SHP77 treated with DMSO at 0.1 percent for 48 hours (cell line): ENCODE data around the gene EMB.
"Not testable (repeated sequence)": the region's sequence is repeated elsewhere in the genome, so short reads cannot be mapped to it uniquely, and the experiment has no call there.

Experiments used
- DNase-seq: peaks from one replicate; lab custom pipeline; 2025; lab: John Stamatoyannopoulos, UW

Gene EMB

DNA sequence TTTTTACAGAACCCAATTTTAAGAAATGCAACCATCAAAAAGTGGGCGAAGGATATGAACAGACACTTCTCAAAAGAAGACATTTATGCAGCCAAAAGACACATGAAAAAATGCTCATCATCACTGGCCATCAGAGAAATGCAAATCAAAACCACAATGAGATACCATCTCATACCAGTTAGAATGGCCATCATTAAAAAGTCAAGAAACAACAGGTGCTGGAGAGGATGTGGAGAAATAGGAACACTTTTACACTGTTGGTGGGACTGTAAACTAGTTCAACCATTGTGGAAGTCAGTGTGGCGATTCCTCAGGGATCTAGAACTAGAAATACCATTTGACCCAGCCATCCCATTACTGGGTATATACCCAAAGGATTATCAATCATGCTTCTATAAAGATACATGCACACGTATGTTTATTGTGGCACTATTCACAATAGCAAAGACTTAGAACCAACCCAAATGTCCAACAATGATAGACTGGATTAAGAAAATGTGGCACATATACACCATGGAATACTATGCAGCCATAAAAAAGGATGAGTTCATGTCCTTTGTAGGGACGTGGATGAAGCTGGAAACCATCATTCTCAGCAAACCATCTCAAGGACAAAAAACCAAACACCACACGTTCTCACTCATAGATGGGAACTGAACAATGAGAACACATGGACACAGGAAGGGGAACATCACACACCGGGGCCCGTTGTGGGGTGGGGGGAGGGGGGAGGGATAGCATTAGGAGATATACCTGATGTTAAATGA, 19.7 kb downstream of the EMB start:
- DNase-seq: not testable (repeated sequence)

DNA sequence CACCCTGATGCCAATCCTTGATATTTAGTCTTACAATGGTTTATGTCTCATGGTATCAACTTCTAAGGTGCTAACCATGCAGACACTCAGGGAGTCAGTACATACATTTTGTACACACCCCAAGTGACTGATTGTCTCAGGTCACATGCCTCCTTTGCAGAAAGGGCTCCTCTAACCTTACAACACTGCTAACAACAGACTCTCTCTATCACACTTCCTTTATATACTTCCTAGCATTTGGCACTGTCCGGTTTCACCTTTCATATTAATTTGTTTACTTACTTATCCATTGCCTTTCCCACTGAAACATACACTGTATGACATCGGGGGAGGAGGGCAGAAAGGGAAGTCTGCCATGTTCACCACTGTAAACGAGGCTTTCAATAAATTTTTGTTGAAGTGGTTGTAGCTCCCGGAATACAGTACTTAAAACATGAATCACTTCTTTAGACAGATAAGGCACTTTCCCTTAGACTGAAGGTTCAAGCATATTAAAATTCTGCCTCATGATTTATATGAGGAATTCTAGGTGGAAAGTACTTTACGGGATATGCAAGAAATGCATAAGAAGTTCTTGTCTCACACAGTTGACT, 20.6 kb downstream of the EMB start:
- DNase-seq: no peak

- DNase-seq: not testable (repeated sequence)
Measured at GRCh38 chr5:50419656-50420055, 21.4 kb downstream of the EMB start.

DNA sequence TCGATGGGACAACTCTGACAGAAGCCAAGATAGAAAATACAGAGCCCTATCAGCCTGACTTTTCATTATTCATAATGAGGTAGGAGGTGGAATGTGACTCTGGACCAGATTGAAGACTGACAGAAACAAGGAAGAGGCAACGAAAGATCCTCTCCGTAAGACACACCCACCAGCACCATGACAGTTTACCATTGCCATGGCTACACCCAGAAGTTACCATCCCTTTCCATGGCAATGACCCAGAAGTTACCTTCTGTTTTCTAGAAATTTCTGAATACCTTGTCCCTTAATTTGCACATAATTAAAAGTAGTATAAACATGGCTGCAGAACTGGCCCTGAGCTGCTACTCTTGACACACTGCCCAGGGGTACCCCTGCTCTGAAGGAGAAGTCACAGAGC, 24.5 kb downstream of the EMB start:
- DNase-seq: not testable (repeated sequence)

GRCh38 chr5:50415912-50416311, 25.2 kb downstream of the EMB start:
- DNase-seq: no peak

- not testable (repeated sequence) for DNase-seq
Measured at GRCh38 chr5:50410932-50411331, 30.2 kb downstream of the EMB start.

DNA sequence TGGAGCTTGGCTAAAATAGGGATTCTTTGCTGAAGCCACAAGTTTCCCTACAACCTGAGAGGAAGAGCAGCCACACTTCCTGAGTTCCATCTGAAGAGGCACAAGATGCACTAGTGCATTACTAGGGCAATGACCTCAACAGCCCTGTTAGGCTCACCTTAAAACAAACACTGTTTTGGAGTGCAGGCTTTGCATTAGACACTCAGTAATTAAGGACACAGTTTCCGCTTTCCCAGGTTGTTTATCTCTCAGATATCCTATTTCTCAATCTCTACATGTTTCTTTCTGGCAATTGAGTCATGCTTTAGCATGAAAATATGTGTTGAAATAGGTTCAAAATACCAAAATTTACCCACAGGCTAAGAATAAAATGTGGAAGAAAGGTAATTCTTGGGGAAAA, 34.2 kb downstream of the EMB start:
- no peak for DNase-seq

DNA sequence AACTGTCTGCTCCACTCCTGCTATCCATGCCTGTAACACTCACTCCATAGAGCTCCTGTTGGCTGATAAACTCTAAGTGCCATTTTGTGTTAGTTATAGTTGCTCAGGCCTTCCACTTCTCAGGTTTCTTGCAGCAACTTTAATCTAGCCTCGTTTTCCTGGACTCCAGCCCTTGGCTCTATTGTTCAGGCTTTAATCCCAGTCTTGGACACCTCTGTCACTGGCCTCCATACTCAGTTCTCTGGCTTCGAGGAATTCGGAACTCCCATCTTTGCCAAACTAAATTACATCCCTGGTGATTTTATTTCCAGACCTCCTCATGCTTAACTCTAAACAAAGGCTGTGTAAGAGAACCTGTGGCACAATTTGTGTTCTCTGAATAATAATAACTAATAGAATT, 39.8 kb downstream of the EMB start:
- DNase-seq: no peak

DNA sequence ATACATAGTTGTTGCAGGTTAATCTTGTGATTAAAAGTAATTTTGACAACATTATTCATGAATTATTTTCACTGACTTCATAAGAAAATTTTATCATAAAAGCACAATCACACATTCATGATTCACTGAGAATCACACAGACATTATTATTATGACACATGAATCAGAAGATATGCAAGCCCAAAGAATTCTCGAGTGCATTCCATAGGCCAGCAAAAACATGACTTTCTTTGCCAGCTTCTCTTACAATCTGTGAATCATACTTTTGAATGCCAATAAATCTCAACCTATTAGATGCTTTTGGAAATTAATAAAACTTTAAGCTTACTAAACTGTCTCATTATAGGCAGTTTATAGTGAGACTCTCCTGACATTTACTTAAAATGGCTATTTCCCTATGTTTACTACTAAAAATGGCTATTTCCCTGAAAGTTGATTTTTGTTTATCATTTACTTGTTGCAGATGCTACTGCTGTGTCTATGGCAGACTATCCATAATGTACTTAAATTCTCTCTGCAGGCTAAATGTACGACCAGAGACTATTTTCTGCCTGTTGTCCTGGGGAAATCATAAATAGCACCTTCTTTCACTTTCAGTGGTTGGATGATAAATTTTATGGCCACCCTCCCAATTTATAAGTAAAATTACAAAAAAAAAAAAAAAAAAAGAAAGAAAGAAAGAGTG, 47.0 kb downstream of the EMB start:
- not testable (repeated sequence) for DNase-seq

DNA sequence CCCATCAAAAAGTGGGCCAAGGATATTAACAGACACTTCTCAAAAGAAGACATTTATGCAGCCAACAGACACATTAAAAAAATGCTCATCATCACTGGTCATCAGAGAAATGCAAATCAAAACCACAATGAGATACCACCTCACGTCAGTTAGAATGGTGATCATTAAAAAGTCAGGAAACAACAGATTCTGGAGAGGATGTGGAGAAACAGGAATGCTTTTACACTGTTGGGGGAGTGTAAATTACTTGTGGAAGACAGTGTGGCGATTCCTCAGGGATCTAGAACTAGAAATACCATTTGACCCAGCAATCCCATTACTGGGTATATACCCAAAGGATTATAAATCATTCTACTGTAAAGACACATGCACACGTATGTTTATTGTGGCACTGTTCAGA, 48.8 kb downstream of the EMB start:
- DNase-seq: not testable (repeated sequence)

DNA sequence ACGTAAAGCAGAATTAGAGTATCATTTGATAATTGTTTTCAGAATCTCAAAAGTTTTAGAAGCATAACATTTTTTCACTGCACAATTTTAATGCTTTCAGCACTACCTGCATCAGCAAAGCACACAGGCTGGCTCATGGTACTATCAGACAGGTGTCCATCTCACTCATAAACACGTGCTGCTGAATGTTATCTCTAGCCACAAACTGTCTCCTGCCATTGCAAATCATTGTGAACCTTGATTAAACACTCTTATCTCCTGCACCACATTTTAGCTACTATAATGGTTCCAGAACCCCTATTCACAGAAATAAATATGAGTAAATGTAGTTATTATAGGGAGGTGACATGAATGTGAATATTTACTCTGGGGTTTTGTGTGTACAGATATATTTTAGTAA, 56.7 kb downstream of the EMB start:
- DNase-seq: not testable (repeated sequence)

DNA sequence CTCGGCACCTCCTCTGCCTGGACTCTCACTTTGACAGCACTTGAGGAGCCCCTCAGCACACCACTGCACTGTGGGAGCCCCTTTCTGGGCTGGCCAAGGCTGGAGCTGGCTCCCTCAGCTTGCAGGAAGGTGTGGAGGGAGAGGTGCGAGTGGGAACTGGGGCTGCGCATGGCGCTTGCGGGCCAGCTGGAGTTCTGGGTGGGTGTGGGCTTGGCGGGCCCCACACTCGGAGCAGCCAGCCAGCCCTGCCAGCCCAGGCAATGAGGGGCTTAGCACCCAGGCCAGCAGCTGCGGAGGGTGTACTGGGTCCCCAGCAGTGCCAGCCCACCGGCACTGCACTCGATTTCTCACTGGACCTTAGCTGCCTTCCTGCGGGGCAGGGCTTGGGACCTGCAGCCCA, 64.4 kb downstream of the EMB start:
- not testable (repeated sequence) for DNase-seq

- DNase-seq: not testable (repeated sequence)
Measured at GRCh38 chr5:50369287-50370033, 71.6 kb downstream of the EMB start.

DNA sequence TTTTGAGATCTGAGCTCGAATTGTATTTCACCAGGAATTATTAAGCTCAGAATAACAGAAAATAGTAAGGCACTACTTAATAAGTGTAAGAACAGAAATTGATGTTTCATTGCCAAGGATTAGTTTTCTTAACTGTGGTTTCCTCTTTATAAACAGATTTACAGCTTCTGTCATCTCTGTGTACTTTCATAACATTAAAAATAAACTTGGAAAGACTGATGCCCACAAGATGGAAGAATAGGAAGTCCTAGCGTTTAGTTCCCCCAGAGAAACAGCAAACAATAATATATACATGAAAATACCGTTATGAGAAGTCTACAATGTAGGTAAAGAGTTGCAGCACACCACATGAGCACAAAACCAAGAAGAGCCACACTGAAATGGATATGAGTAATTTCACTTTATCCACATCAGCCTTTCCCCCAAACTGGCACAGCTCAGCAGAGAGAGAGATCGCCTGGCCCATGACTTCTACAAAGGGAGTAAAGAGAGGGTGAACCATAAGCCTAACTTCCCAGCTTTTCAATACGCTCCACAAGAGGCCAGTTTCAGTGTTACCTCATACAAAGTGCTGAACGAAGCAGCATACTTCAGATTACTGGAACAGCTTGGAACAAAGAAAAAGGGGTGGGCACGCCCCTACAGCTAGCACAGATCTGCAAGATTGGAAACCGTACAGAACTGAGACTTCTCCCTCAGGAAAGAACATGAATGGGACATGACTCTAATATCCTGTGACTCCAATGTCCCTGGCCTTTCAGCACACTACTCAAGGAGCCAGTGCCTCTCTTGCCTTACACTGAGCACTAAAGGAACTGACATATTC, 75.4 kb downstream of the EMB start:
- DNase-seq: no peak

- DNase-seq: not testable (repeated sequence)
Measured at GRCh38 chr5:50364535-50365309, 76.4 kb downstream of the EMB start.

GRCh38 chr5:50359187-50359586, 81.9 kb downstream of the EMB start:
- DNase-seq: no peak

GRCh38 chr5:50352382-50352781, 88.7 kb downstream of the EMB start:
- no peak for DNase-seq
